Measurements from ENCODE around the gene DIAPH1. TPM values are rescaled to one million over a fixed set of nuclear protein-coding genes. Genes with fewer than 3 reads are reported as not detected.

Gene DIAPH1
- total RNA-seq (100 to 1,000 TPM; 212 to 217 TPM), polyA plus RNA-seq (151 TPM)

- Mint-ChIP-seq H3K27me3 (no peaks in the 10 kb centered on the region), H3K9me3 (no peaks in the 10 kb centered on the region), H3K27ac (peak within 1 kb of the TSS; percentile 91 to 99 (median 94)), H3K4me3 (peak within 1 kb of the TSS; percentile 95 to 100 (median 97)), H3K36me3 (peaks cover 0 to 57% (median 11%) of the 10 kb centered on the region in 3 donors), H3K4me1 (peaks cover 37 to 46% (median 41%) of the 10 kb centered on the region in 3 donors)
- H3K4me3 ChIP-seq (ENCODE audit: low read length), result peak within 1 kb of the TSS; percentile 98
- ChIA-PET POLR2A (interaction anchor here (0.6 to 4.6 kb wide), 11 partner anchors 12 to 298 kb away, joined by 3 to 70 read pairs (median 5); partner anchors contain the start of genes FCHSD1, HDAC3, RELL2 and TAF7), CTCF (interaction anchor here (0.7 to 13.2 kb wide), 21 partner anchors 10 to 351 kb away, joined by 3 to 318 read pairs (median 6); partner anchors contain the start of genes FCHSD1, HDAC3, RELL2 and TAF7)
- H3K9me3 ChIP-seq (ENCODE audit: low read length), result no peaks in the 10 kb centered on the region
- peak within 1 kb of the TSS; percentile 82 for H3K27ac ChIP-seq (ENCODE audit: low read depth, low read length)
- H3K36me3 ChIP-seq (ENCODE audit: insufficient read depth, low read length), result peaks cover 19% of the 10 kb centered on the region
- peaks cover 38% of the 10 kb centered on the region for H3K4me1 ChIP-seq (ENCODE audit: insufficient read depth, low read length)
- DNase-seq, result peak; percentile 96 to 99 (median 97)
- H3K27me3 ChIP-seq (ENCODE audit: insufficient read depth, low read length, poor library complexity, severe bottlenecking), result no peaks in the 10 kb centered on the region
These were observed at the start of gene DIAPH1 for GRCh38 chr5:141618804-141619554. TSS of gene DIAPH1 (minus strand) at chr5:141619000. CDS start at chr5:141618914, 86 bp downstream.

GRCh38 chr5:141665995-141666940 lies 47.5 kb upstream of the DIAPH1 start:
- Mint-ChIP-seq H3K4me1 (peaks cover 4 to 5% (median 4%) of the 10 kb centered on the region in 3 donors), H3K4me3 (no peak overlapping the region), H3K27ac (peak overlapping the region in 1 of 8 donors; percentile 48), H3K9me3 (no peaks in the 10 kb centered on the region), H3K27me3 (peaks cover 0 to 2% of the 10 kb centered on the region in 2 donors), H3K36me3 (peaks cover 0 to 7% (median 0%) of the 10 kb centered on the region in 3 donors)
- no peaks in the 10 kb centered on the region for H3K9me3 ChIP-seq (ENCODE audit: low read length)
- DNase-seq, result no peak
- no peaks in the 10 kb centered on the region for H3K4me1 ChIP-seq (ENCODE audit: insufficient read depth, low read length)
- ChIA-PET POLR2A (no interaction called here), CTCF (interaction anchor here (0.7 to 8.0 kb wide), 10 partner anchors 10 to 257 kb away, joined by 3 to 57 read pairs (median 10); partner anchors contain the start of genes ARAP3, DELE1, FCHSD1 and PCDH1)
- no peaks in the 10 kb centered on the region for H3K36me3 ChIP-seq (ENCODE audit: insufficient read depth, low read length)
- H3K27ac ChIP-seq (ENCODE audit: low read depth, low read length), result no peak overlapping the region
- H3K27me3 ChIP-seq (ENCODE audit: insufficient read depth, low read length, poor library complexity, severe bottlenecking), result no peaks in the 10 kb centered on the region
- no peak overlapping the region for H3K4me3 ChIP-seq (ENCODE audit: low read length)

GRCh38 chr5:141664733-141665461 lies 46.1 kb upstream of the DIAPH1 start:
- DNase-seq, result peak; percentile 49 to 79 (median 62)

GRCh38 chr5:141663506-141663905 lies 44.7 kb upstream of the DIAPH1 start:
- Mint-ChIP-seq H3K4me1 (peaks cover 4 to 5% (median 4%) of the 10 kb centered on the region in 3 donors), H3K4me3 (no peak overlapping the region), H3K36me3 (peaks cover 0 to 8% (median 5%) of the 10 kb centered on the region in 3 donors), H3K27me3 (no peaks in the 10 kb centered on the region), H3K9me3 (no peaks in the 10 kb centered on the region), H3K27ac (no peak overlapping the region)
- no peaks in the 10 kb centered on the region for H3K9me3 ChIP-seq (ENCODE audit: low read length)
- no peaks in the 10 kb centered on the region for H3K36me3 ChIP-seq (ENCODE audit: insufficient read depth, low read length)
- DNase-seq, result no peak
- H3K4me3 ChIP-seq (ENCODE audit: low read length), result no peak overlapping the region
- POLR2A ChIA-PET, result no interaction called here
- no peaks in the 10 kb centered on the region for H3K27me3 ChIP-seq (ENCODE audit: insufficient read depth, low read length, poor library complexity, severe bottlenecking)
- H3K4me1 ChIP-seq (ENCODE audit: insufficient read depth, low read length), result no peaks in the 10 kb centered on the region
- H3K27ac ChIP-seq (ENCODE audit: low read depth, low read length), result no peak overlapping the region
- CTCF ChIA-PET, result interaction anchor here (0.8 to 8.0 kb wide), 9 partner anchors 8 to 305 kb away, joined by 3 to 57 read pairs (median 6); partner anchors contain the start of genes FCHSD1, PCDH1 and RNF14

More at GRCh38 chr5:141664733-141665461, 46.1 kb upstream of the DIAPH1 start:
- H3K4me3 Mint-ChIP-seq, result no peak overlapping the region
- no peak overlapping the region for H3K4me3 ChIP-seq (ENCODE audit: low read length)
- H3K4me1 ChIP-seq (ENCODE audit: insufficient read depth, low read length), result no peaks in the 10 kb centered on the region
- H3K27ac ChIP-seq (ENCODE audit: low read depth, low read length), result no peak overlapping the region
- H3K9me3 ChIP-seq (ENCODE audit: low read length), result no peaks in the 10 kb centered on the region
- no peaks in the 10 kb centered on the region for H3K36me3 ChIP-seq (ENCODE audit: insufficient read depth, low read length)
- ChIA-PET POLR2A (interaction anchor here (0.5 kb wide), 1 partner anchor 476 kb away, joined by 5 read pairs; no protein-coding TSS in a partner anchor), CTCF (interaction anchor here (0.7 to 8.0 kb wide), 25 partner anchors 11 to 1038 kb away, joined by 3 to 57 read pairs (median 4); partner anchors contain the start of genes ARAP3, DELE1, FCHSD1 and PCDH1)
- no peaks in the 10 kb centered on the region for H3K27me3 ChIP-seq (ENCODE audit: insufficient read depth, low read length, poor library complexity, severe bottlenecking)
- H3K36me3 Mint-ChIP-seq, result peaks cover 0 to 7% (median 0%) of the 10 kb centered on the region in 3 donors
- H3K4me1 Mint-ChIP-seq, result peaks cover 4 to 5% (median 4%) of the 10 kb centered on the region in 3 donors
- H3K9me3 Mint-ChIP-seq, result no peaks in the 10 kb centered on the region
- peaks cover 0 to 2% of the 10 kb centered on the region in 2 donors for H3K27me3 Mint-ChIP-seq
- no peak overlapping the region for H3K27ac Mint-ChIP-seq

GRCh38 chr5:141662028-141662427 lies 43.2 kb upstream of the DIAPH1 start:
- ChIA-PET CTCF (interaction anchor here (1.7 to 4.7 kb wide), 2 partner anchors 218 to 299 kb away, joined by 5 to 54 read pairs; partner anchors contain the start of gene PCDH1), POLR2A (no interaction called here)
- Histone ChIP-seq H3K4me3 (ENCODE audit: low read length) (no peak overlapping the region), H3K27ac (ENCODE audit: low read depth, low read length) (no peak overlapping the region), H3K36me3 (ENCODE audit: insufficient read depth, low read length) (no peaks in the 10 kb centered on the region), H3K4me1 (ENCODE audit: insufficient read depth, low read length) (no peaks in the 10 kb centered on the region), H3K27me3 (ENCODE audit: insufficient read depth, low read length, poor library complexity, severe bottlenecking) (no peaks in the 10 kb centered on the region), H3K9me3 (ENCODE audit: low read length) (no peaks in the 10 kb centered on the region)
- H3K36me3 Mint-ChIP-seq, result peaks cover 0 to 11% (median 8%) of the 10 kb centered on the region in 3 donors
- DNase-seq, result no peak
- H3K4me1 Mint-ChIP-seq, result peaks cover 4 to 5% (median 4%) of the 10 kb centered on the region in 3 donors
- H3K27me3 Mint-ChIP-seq, result peaks cover 5 to 7% of the 10 kb centered on the region in 2 donors
- H3K4me3 Mint-ChIP-seq, result no peak overlapping the region
- H3K9me3 Mint-ChIP-seq, result no peaks in the 10 kb centered on the region
- H3K27ac Mint-ChIP-seq, result no peak overlapping the region

- peaks cover 0 to 16% (median 14%) of the 10 kb centered on the region in 3 donors for H3K36me3 Mint-ChIP-seq
- POLR2A ChIA-PET, result no interaction called here
- no peak overlapping the region for H3K27ac ChIP-seq (ENCODE audit: low read depth, low read length)
These were observed 39.2 kb upstream of the DIAPH1 start for GRCh38 chr5:141657937-141658545.

More at GRCh38 chr5:141657937-141658545, 39.2 kb upstream of the DIAPH1 start:
- H3K27ac Mint-ChIP-seq, result no peak overlapping the region
- CTCF ChIA-PET, result interaction anchor here (0.8 to 1.7 kb wide), 7 partner anchors 11 to 311 kb away, joined by 3 to 4 read pairs (median 3); partner anchors contain the start of genes ARAP3 and RNF14
- H3K9me3 ChIP-seq (ENCODE audit: low read length), result no peaks in the 10 kb centered on the region
- no peaks in the 10 kb centered on the region for H3K9me3 Mint-ChIP-seq
- no peak overlapping the region for H3K4me3 Mint-ChIP-seq
- peaks cover 8 to 12% of the 10 kb centered on the region in 2 donors for H3K27me3 Mint-ChIP-seq
- no peak for DNase-seq
- H3K4me1 ChIP-seq (ENCODE audit: insufficient read depth, low read length), result no peaks in the 10 kb centered on the region
- H3K4me3 ChIP-seq (ENCODE audit: low read length), result no peak overlapping the region
- H3K27me3 ChIP-seq (ENCODE audit: insufficient read depth, low read length, poor library complexity, severe bottlenecking), result no peaks in the 10 kb centered on the region
- no peaks in the 10 kb centered on the region for H3K36me3 ChIP-seq (ENCODE audit: insufficient read depth, low read length)
- peaks cover 0 to 9% (median 0%) of the 10 kb centered on the region in 3 donors for H3K4me1 Mint-ChIP-seq
